ENCODE results near the gene ZBTB2. TPM values are rescaled to one million over a fixed set of nuclear protein-coding genes. Genes with fewer than 3 reads are reported as not detected.

Gene ZBTB2
- total and polyA plus RNA-seq, 8 donors: 3.1 to 6.6 (median 4.3) TPM

GRCh38 chr6:151353795-151354194, 37.6 kb downstream of the ZBTB2 start:
- Histone ChIP-seq H3K27me3 (no peaks in the 10 kb centered on the region), H3K4me1 (no peaks in the 10 kb centered on the region), H3K4me3 (no peak overlapping the region), H3K27ac (no peak overlapping the region), H3K36me3 (no peaks in the 10 kb centered on the region), H3K9me3 (no peaks in the 10 kb centered on the region)
- FAIRE-seq (no peak), DNase-seq (no peak), ATAC-seq (no peak)
- WGBS, 2 donors: 86 to 94% methylated on average over 10 of the region's 10 CpGs
- intact Hi-C loops (cut with DNase I): no loop called here
- no peak for TF ChIP-seq CTCF (IDR thresholded peaks at IDR 0.05)

GRCh38 chr6:151352410-151353396, 38.7 kb downstream of the ZBTB2 start:
- H3K9me3 ChIP-seq: no peaks in the 10 kb centered on the region
- H3K36me3 ChIP-seq: no peaks in the 10 kb centered on the region
- 75 to 82% methylated on average over 19 of the region's 19 CpGs for WGBS, 2 donors
- ATAC-seq (no peak), FAIRE-seq (no peak), DNase-seq (no peak)
- intact Hi-C loops (cut with DNase I): no loop called here
- H3K27ac ChIP-seq: no peak overlapping the region
- TF ChIP-seq CTCF (IDR thresholded peaks at IDR 0.05): no peak
- H3K27me3 ChIP-seq: no peaks in the 10 kb centered on the region
- no peak overlapping the region for H3K4me3 ChIP-seq
- H3K4me1 ChIP-seq: no peaks in the 10 kb centered on the region

- WGBS, 2 donors: 77 to 88% methylated on average over 7 of the region's 7 CpGs
- Histone ChIP-seq H3K9me3 (no peaks in the 10 kb centered on the region), H3K4me3 (no peak overlapping the region), H3K27me3 (no peaks in the 10 kb centered on the region), H3K36me3 (no peaks in the 10 kb centered on the region), H3K4me1 (no peaks in the 10 kb centered on the region), H3K27ac (no peak overlapping the region)
- FAIRE-seq (no peak), DNase-seq (no peak), ATAC-seq (no peak)
- intact Hi-C loops (cut with DNase I): no loop called here
- no peak for TF ChIP-seq CTCF (IDR thresholded peaks at IDR 0.05)
These were observed 39.6 kb downstream of the ZBTB2 start for GRCh38 chr6:151351731-151352130.

GRCh38 chr6:151351146-151351700, 40.1 kb downstream of the ZBTB2 start:
- no peaks in the 10 kb centered on the region for H3K9me3 ChIP-seq
- TF ChIP-seq CTCF (IDR thresholded peaks at IDR 0.05): no peak
- no peak overlapping the region for H3K27ac ChIP-seq
- no peaks in the 10 kb centered on the region for H3K4me1 ChIP-seq
- H3K27me3 ChIP-seq: no peaks in the 10 kb centered on the region
- intact Hi-C loops (cut with DNase I): no loop called here
- DNase-seq: no peak
- H3K4me3 ChIP-seq: no peak overlapping the region
- no peak for ATAC-seq
- no peaks in the 10 kb centered on the region for H3K36me3 ChIP-seq
- FAIRE-seq: no peak
- 88 to 94% methylated on average over 18 of the region's 18 CpGs for WGBS, 2 donors

All from pancreas (tissue), 10 donors.